ENCODE data around the gene DZIP3. TPM values are rescaled to one million over a fixed set of nuclear protein-coding genes. Genes with fewer than 3 reads are reported as not detected.

Gene DZIP3
- total and polyA plus RNA-seq, 4 experiments from 2014 or later, result 8.9 to 18.5 (median 14.2) TPM

- H3K4me1 ChIP-seq (ENCODE audit: insufficient read depth, low read length), result no peaks in the 10 kb centered on the region
- intact Hi-C loops (cut with micrococcal nuclease), result no loop called here
- Mint-ChIP-seq H3K9me3 (peaks cover 0 to 28% (median 20%) of the 10 kb centered on the region in 8 donors), H3K4me1 (no peaks in the 10 kb centered on the region), H3K36me3 (peaks cover 6 to 26% of the 10 kb centered on the region in 2 donors), H3K4me3 (no peak overlapping the region), H3K27me3 (peaks cover 0 to 2% of the 10 kb centered on the region in 2 donors), H3K27ac (no peak overlapping the region)
- no peak for DNase-seq
- no peaks in the 10 kb centered on the region for H3K9me3 ChIP-seq (ENCODE audit: control insufficient read depth in 1 of 2, low read length in 2 of 2)
- no peak overlapping the region for H3K4me3 ChIP-seq (ENCODE audit: low read length in 2 of 2)
- no peak overlapping the region for H3K27ac ChIP-seq (ENCODE audit: low read depth, low read length)
- H3K27me3 ChIP-seq (ENCODE audit: insufficient read depth, low read length), result no peaks in the 10 kb centered on the region
- H3K36me3 ChIP-seq (ENCODE audit: insufficient read depth, low read length), result no peaks in the 10 kb centered on the region
- POLR2A ChIA-PET (ENCODE audit: partially characterized antibody), result no interaction called here
- CTCF ChIA-PET (ENCODE audit: partially characterized antibody), result no interaction called here
Measured at GRCh38 chr3:108705045-108705444, 115.5 kb downstream of the DZIP3 start.

GRCh38 chr3:108713009-108713516 lies 123.5 kb downstream of the DZIP3 start:
- H3K4me1 Mint-ChIP-seq, result peaks cover 0 to 4% (median 0%) of the 10 kb centered on the region in 4 donors
- intact Hi-C loops (cut with micrococcal nuclease), result no loop called here
- no peaks in the 10 kb centered on the region for H3K27me3 ChIP-seq (ENCODE audit: insufficient read depth, low read length)
- DNase-seq, result no peak
- peaks cover 0 to 3% (median 0%) of the 10 kb centered on the region in 8 donors for H3K9me3 Mint-ChIP-seq
- CTCF ChIA-PET (ENCODE audit: partially characterized antibody), result no interaction called here
- POLR2A ChIA-PET (ENCODE audit: partially characterized antibody), result no interaction called here
- peak overlapping the region in 2 of 7 donors; percentile 14 to 32 for H3K27ac Mint-ChIP-seq
- H3K27ac ChIP-seq (ENCODE audit: low read depth, low read length), result no peak overlapping the region
- no peak overlapping the region for H3K4me3 Mint-ChIP-seq
- H3K27me3 Mint-ChIP-seq, result peaks cover 0 to 2% of the 10 kb centered on the region in 2 donors
- no peaks in the 10 kb centered on the region for H3K9me3 ChIP-seq (ENCODE audit: control insufficient read depth in 1 of 2, low read length in 2 of 2)
- H3K36me3 Mint-ChIP-seq, result peaks cover 0 to 4% of the 10 kb centered on the region in 2 donors
- no peaks in the 10 kb centered on the region for H3K36me3 ChIP-seq (ENCODE audit: insufficient read depth, low read length)
- no peaks in the 10 kb centered on the region for H3K4me1 ChIP-seq (ENCODE audit: insufficient read depth, low read length)
- H3K4me3 ChIP-seq (ENCODE audit: low read length in 2 of 2), result no peak overlapping the region

GRCh38 chr3:108713816-108714215 lies 124.3 kb downstream of the DZIP3 start:
- H3K27me3 ChIP-seq (ENCODE audit: insufficient read depth, low read length), result no peaks in the 10 kb centered on the region
- no peak for DNase-seq
- Mint-ChIP-seq H3K9me3 (peaks cover 0 to 3% (median 0%) of the 10 kb centered on the region in 8 donors), H3K27me3 (peaks cover 0 to 2% of the 10 kb centered on the region in 2 donors), H3K36me3 (peaks cover 0 to 4% of the 10 kb centered on the region in 2 donors), H3K4me1 (peaks cover 0 to 4% (median 0%) of the 10 kb centered on the region in 4 donors), H3K4me3 (no peak overlapping the region), H3K27ac (no peak overlapping the region)
- ChIA-PET POLR2A (ENCODE audit: partially characterized antibody) (no interaction called here), CTCF (ENCODE audit: partially characterized antibody) (no interaction called here)
- H3K9me3 ChIP-seq (ENCODE audit: control insufficient read depth in 1 of 2, low read length in 2 of 2), result no peaks in the 10 kb centered on the region
- intact Hi-C loops (cut with micrococcal nuclease), result no loop called here
- no peaks in the 10 kb centered on the region for H3K36me3 ChIP-seq (ENCODE audit: insufficient read depth, low read length)
- no peak overlapping the region for H3K4me3 ChIP-seq (ENCODE audit: low read length in 2 of 2)
- no peaks in the 10 kb centered on the region for H3K4me1 ChIP-seq (ENCODE audit: insufficient read depth, low read length)
- H3K27ac ChIP-seq (ENCODE audit: low read depth, low read length), result no peak overlapping the region

GRCh38 chr3:108718454-108718853 lies 128.9 kb downstream of the DZIP3 start:
- intact Hi-C loops (cut with micrococcal nuclease), result no loop called here
- CTCF ChIA-PET (ENCODE audit: partially characterized antibody), result no interaction called here
- Histone ChIP-seq H3K36me3 (ENCODE audit: insufficient read depth, low read length) (no peaks in the 10 kb centered on the region), H3K4me1 (ENCODE audit: insufficient read depth, low read length) (no peaks in the 10 kb centered on the region), H3K4me3 (ENCODE audit: low read length in 2 of 2) (no peak overlapping the region), H3K27me3 (ENCODE audit: insufficient read depth, low read length) (no peaks in the 10 kb centered on the region), H3K9me3 (ENCODE audit: control insufficient read depth in 1 of 2, low read length in 2 of 2) (no peaks in the 10 kb centered on the region), H3K27ac (ENCODE audit: low read depth, low read length) (no peak overlapping the region)
- H3K27ac Mint-ChIP-seq, result no peak overlapping the region
- peaks cover 0 to 4% (median 3%) of the 10 kb centered on the region in 4 donors for H3K4me1 Mint-ChIP-seq
- no peaks in the 10 kb centered on the region for H3K27me3 Mint-ChIP-seq
- peaks cover 0 to 3% (median 0%) of the 10 kb centered on the region in 8 donors for H3K9me3 Mint-ChIP-seq
- POLR2A ChIA-PET (ENCODE audit: partially characterized antibody), result no interaction called here
- no peak for DNase-seq
- H3K36me3 Mint-ChIP-seq, result no peaks in the 10 kb centered on the region
- H3K4me3 Mint-ChIP-seq, result no peak overlapping the region

GRCh38 chr3:108719178-108719806 lies 129.8 kb downstream of the DZIP3 start:
- Mint-ChIP-seq H3K4me1 (peaks cover 0 to 6% (median 2%) of the 10 kb centered on the region in 4 donors), H3K9me3 (peaks cover 0 to 3% (median 0%) of the 10 kb centered on the region in 8 donors), H3K36me3 (no peaks in the 10 kb centered on the region), H3K27ac (no peak overlapping the region), H3K27me3 (no peaks in the 10 kb centered on the region), H3K4me3 (no peak overlapping the region)
- H3K27ac ChIP-seq (ENCODE audit: low read depth, low read length), result no peak overlapping the region
- no peaks in the 10 kb centered on the region for H3K27me3 ChIP-seq (ENCODE audit: insufficient read depth, low read length)
- CTCF ChIA-PET (ENCODE audit: partially characterized antibody), result no interaction called here
- H3K36me3 ChIP-seq (ENCODE audit: insufficient read depth, low read length), result no peaks in the 10 kb centered on the region
- POLR2A ChIA-PET (ENCODE audit: partially characterized antibody), result no interaction called here
- no peaks in the 10 kb centered on the region for H3K9me3 ChIP-seq (ENCODE audit: control insufficient read depth in 1 of 2, low read length in 2 of 2)
- intact Hi-C loops (cut with micrococcal nuclease), result no loop called here
- no peaks in the 10 kb centered on the region for H3K4me1 ChIP-seq (ENCODE audit: insufficient read depth, low read length)
- H3K4me3 ChIP-seq (ENCODE audit: low read length in 2 of 2), result no peak overlapping the region
- no peak for DNase-seq

GRCh38 chr3:108722724-108723123 lies 133.2 kb downstream of the DZIP3 start:
- Histone ChIP-seq H3K4me1 (ENCODE audit: insufficient read depth, low read length) (no peaks in the 10 kb centered on the region), H3K27me3 (ENCODE audit: insufficient read depth, low read length) (no peaks in the 10 kb centered on the region), H3K36me3 (ENCODE audit: insufficient read depth, low read length) (no peaks in the 10 kb centered on the region), H3K4me3 (ENCODE audit: low read length in 2 of 2) (no peak overlapping the region), H3K27ac (ENCODE audit: low read depth, low read length) (no peak overlapping the region), H3K9me3 (ENCODE audit: control insufficient read depth in 1 of 2, low read length in 2 of 2) (no peaks in the 10 kb centered on the region)
- POLR2A ChIA-PET (ENCODE audit: partially characterized antibody), result no interaction called here
- Mint-ChIP-seq H3K27me3 (no peaks in the 10 kb centered on the region), H3K4me1 (peaks cover 0 to 6% (median 2%) of the 10 kb centered on the region in 4 donors), H3K36me3 (no peaks in the 10 kb centered on the region), H3K9me3 (peaks cover 0 to 3% (median 0%) of the 10 kb centered on the region in 8 donors), H3K4me3 (no peak overlapping the region), H3K27ac (peak overlapping the region in 1 of 7 donors; percentile 48)
- DNase-seq, result no peak
- CTCF ChIA-PET (ENCODE audit: partially characterized antibody), result no interaction called here
- intact Hi-C loops (cut with micrococcal nuclease), result no loop called here

- POLR2A ChIA-PET (ENCODE audit: partially characterized antibody), result no interaction called here
Measured at GRCh38 chr3:108724101-108724500, 134.6 kb downstream of the DZIP3 start.

More at GRCh38 chr3:108724101-108724500, 134.6 kb downstream of the DZIP3 start:
- Mint-ChIP-seq H3K36me3 (no peaks in the 10 kb centered on the region), H3K27me3 (no peaks in the 10 kb centered on the region), H3K9me3 (peaks cover 0 to 3% (median under 1%) of the 10 kb centered on the region in 8 donors), H3K27ac (no peak overlapping the region), H3K4me1 (peaks cover 0 to 6% (median 1%) of the 10 kb centered on the region in 4 donors), H3K4me3 (no peak overlapping the region)
- H3K36me3 ChIP-seq (ENCODE audit: insufficient read depth, low read length), result no peaks in the 10 kb centered on the region
- H3K4me1 ChIP-seq (ENCODE audit: insufficient read depth, low read length), result no peaks in the 10 kb centered on the region
- no peaks in the 10 kb centered on the region for H3K9me3 ChIP-seq (ENCODE audit: control insufficient read depth in 1 of 2, low read length in 2 of 2)
- no peak for DNase-seq
- CTCF ChIA-PET (ENCODE audit: partially characterized antibody), result no interaction called here
- H3K27me3 ChIP-seq (ENCODE audit: insufficient read depth, low read length), result no peaks in the 10 kb centered on the region
- intact Hi-C loops (cut with micrococcal nuclease), result no loop called here
- H3K4me3 ChIP-seq (ENCODE audit: low read length in 2 of 2), result no peak overlapping the region
- H3K27ac ChIP-seq (ENCODE audit: low read depth, low read length), result no peak overlapping the region

All from CD4-positive, alpha-beta memory T cell (primary cell).